NCI-H1694 (cell line): ENCODE data around the gene KIF26A.

Experiments
- DNase-seq: peaks from one replicate; lab custom pipeline; 2025; lab: John Stamatoyannopoulos, UW

The KIF26A gene

GRCh38 chr14:104177411-104177810, 39.0 kb downstream of the KIF26A start:
- DNase-seq, result no peak

- no peak for DNase-seq
Observed at GRCh38 chr14:104178279-104178678, 39.9 kb downstream of the KIF26A start.

GRCh38 chr14:104179126-104179525, 40.7 kb downstream of the KIF26A start:
- no peak for DNase-seq

- no peak for DNase-seq
Observed at GRCh38 chr14:104179564-104180129, 41.3 kb downstream of the KIF26A start.

GRCh38 chr14:104180561-104181165, 42.3 kb downstream of the KIF26A start:
- DNase-seq, result no peak

GRCh38 chr14:104181761-104182530, 43.6 kb downstream of the KIF26A start:
- no peak for DNase-seq

- no peak for DNase-seq
Observed at GRCh38 chr14:104182857-104183425, 44.6 kb downstream of the KIF26A start.

GRCh38 chr14:104183796-104184195, 45.4 kb downstream of the KIF26A start:
- no peak for DNase-seq

- DNase-seq, result no peak
Observed at GRCh38 chr14:104184506-104184905, 46.1 kb downstream of the KIF26A start.

- no peak for DNase-seq
Observed at GRCh38 chr14:104184911-104185499, 46.6 kb downstream of the KIF26A start.

GRCh38 chr14:104185916-104186495, 47.6 kb downstream of the KIF26A start:
- DNase-seq, result no peak

GRCh38 chr14:104186575-104186974, 48.2 kb downstream of the KIF26A start:
- no peak for DNase-seq

- DNase-seq, result no peak
Observed at GRCh38 chr14:104187121-104187889, 48.9 kb downstream of the KIF26A start.

GRCh38 chr14:104187931-104188726, 49.7 kb downstream of the KIF26A start:
- no peak for DNase-seq

- no peak for DNase-seq
Observed at GRCh38 chr14:104188727-104189400, 50.5 kb downstream of the KIF26A start.

- no peak for DNase-seq
Observed at GRCh38 chr14:104189629-104190335, 51.4 kb downstream of the KIF26A start.

GRCh38 chr14:104190396-104191000, 52.1 kb downstream of the KIF26A start:
- no peak for DNase-seq

GRCh38 chr14:104191409-104191997, 53.1 kb downstream of the KIF26A start:
- no peak for DNase-seq
